OCI-LY7 (cell line): ENCODE measurements around the gene IQSEC1.

ENCODE experiments used
- EZH2phosphoT487 ChIP-seq: fragments of 200-600 bp; sonication (generic); IDR thresholded peaks from 2 replicates; pipeline ENCODE4 v1.6.1; 2018; ENCODE audit warnings: low read depth, borderline replicate concordance, mild to moderate bottlenecking, mixed run types, antibody characterized with exemption, low read length, moderate library complexity, mixed read lengths
- TF ChIP-seq, protein P1 (sequence below): fragments of 200-600 bp; sonication (generic); conservative IDR thresholded peaks from 2 replicates; pipeline ENCODE4 v1.5.1; 2014; ENCODE audit warnings: mild to moderate bottlenecking, antibody characterized with exemption, low read length, moderate library complexity, mixed read lengths

DNA sequence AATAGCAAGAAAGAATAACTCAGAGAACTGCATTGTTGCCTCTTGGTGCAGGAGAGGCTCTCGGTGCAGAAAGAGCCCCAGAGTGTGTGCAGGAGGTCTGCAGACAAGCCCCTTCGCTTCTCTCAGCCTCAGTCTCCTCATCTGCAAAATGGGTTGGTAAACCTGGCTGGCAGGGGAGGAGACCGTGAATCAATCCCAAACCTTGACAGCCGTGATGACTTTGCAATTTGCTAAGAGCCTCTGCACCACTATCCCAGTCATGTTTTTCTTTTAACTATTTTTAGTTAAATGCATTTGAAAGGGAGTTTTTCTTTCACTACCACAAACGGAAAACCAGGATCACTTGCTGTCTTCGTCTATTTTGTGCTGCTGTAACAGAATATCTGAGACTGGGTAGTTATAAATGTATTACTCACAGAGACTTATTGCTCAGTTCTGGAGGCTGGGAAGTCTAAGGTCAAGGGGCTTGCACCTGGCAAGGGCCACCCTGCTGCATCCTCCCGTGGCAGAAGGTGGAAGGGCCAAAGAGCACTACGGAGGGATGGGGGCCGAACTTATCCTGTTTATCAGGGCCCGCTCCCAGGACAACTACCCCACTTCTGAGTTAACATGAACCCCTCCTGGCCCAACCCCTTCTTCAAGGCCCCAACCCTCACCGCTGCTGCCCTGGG, 14.2 kb upstream of the IQSEC1 start:
- TF ChIP-seq, protein P1, sequence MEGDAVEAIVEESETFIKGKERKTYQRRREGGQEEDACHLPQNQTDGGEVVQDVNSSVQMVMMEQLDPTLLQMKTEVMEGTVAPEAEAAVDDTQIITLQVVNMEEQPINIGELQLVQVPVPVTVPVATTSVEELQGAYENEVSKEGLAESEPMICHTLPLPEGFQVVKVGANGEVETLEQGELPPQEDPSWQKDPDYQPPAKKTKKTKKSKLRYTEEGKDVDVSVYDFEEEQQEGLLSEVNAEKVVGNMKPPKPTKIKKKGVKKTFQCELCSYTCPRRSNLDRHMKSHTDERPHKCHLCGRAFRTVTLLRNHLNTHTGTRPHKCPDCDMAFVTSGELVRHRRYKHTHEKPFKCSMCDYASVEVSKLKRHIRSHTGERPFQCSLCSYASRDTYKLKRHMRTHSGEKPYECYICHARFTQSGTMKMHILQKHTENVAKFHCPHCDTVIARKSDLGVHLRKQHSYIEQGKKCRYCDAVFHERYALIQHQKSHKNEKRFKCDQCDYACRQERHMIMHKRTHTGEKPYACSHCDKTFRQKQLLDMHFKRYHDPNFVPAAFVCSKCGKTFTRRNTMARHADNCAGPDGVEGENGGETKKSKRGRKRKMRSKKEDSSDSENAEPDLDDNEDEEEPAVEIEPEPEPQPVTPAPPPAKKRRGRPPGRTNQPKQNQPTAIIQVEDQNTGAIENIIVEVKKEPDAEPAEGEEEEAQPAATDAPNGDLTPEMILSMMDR, result no peak
- TF ChIP-seq EZH2phosphoT487, result no peak
